ENCODE results near the gene FGD2.

FGD2 gene

DNA sequence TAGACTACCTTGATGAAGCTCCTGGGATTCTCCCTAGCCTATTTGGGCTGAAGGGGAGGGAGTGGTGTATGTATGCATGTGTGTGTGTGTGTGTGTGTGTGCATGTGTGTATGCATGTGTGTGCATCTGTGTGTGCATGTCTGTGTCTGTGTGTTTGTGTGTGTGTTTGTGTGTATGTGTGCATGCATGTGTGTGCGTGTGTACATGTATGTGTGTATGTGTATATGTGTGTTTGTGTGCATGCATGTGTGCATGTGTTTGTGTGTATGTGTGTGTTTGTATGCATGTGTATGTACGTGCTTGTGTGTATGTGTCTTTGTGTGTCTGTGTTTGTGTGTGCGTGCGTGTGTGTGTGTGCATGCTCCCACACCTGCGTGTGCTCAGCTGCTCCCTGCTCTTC is 15.4 kb downstream of the FGD2 start:
- Histone ChIP-seq H2BK15ac (replicated peaks; ENCODE audit: low read depth) (no peak overlapping the region), H3K4me1 (ENCODE audit: control insufficient read depth, low read depth, low read length) (no peaks in the 10 kb centered on the region), H2BK120ac (ENCODE audit: low read depth, low read length) (no peak overlapping the region), H3K56ac (ENCODE audit: low read length) (no peak overlapping the region), H3K79me1 (ENCODE audit: low read length) (no peaks in the 10 kb centered on the region), H4K8ac (ENCODE audit: low read depth, low read length) (no peak overlapping the region), H3K4me2 (ENCODE audit: low read length) (no peak overlapping the region), H3K18ac (ENCODE audit: low read length) (no peak overlapping the region), H3K36me3 (ENCODE audit: control insufficient read depth, insufficient read depth, low read length) (no peaks in the 10 kb centered on the region), H3K27ac (ENCODE audit: low read depth, low read length) (no peak overlapping the region), H4K5ac (ENCODE audit: low read length) (no peak overlapping the region), H3K23ac (ENCODE audit: low read length) (no peak overlapping the region), H3K4ac (ENCODE audit: low read depth, low read length) (no peak overlapping the region), H3K27me3 (ENCODE audit: insufficient read depth, low read length, poor library complexity) (no peaks in the 10 kb centered on the region), H3K79me2 (ENCODE audit: control insufficient read depth, insufficient read depth, low read length) (no peaks in the 10 kb centered on the region), H2AK5ac (ENCODE audit: low read length) (no peak overlapping the region), H3K4me3 (ENCODE audit: low read length) (no peak overlapping the region), H2BK5ac (ENCODE audit: low read length) (no peak overlapping the region), H3K9ac (ENCODE audit: low read length) (no peak overlapping the region)
- no peak for DNase-seq
- no CpG with 5 or more reads among the region's 5 CpGs for WGBS (ENCODE audit: extremely low coverage, insufficient coverage, low lambda C conversion rate)

DNA sequence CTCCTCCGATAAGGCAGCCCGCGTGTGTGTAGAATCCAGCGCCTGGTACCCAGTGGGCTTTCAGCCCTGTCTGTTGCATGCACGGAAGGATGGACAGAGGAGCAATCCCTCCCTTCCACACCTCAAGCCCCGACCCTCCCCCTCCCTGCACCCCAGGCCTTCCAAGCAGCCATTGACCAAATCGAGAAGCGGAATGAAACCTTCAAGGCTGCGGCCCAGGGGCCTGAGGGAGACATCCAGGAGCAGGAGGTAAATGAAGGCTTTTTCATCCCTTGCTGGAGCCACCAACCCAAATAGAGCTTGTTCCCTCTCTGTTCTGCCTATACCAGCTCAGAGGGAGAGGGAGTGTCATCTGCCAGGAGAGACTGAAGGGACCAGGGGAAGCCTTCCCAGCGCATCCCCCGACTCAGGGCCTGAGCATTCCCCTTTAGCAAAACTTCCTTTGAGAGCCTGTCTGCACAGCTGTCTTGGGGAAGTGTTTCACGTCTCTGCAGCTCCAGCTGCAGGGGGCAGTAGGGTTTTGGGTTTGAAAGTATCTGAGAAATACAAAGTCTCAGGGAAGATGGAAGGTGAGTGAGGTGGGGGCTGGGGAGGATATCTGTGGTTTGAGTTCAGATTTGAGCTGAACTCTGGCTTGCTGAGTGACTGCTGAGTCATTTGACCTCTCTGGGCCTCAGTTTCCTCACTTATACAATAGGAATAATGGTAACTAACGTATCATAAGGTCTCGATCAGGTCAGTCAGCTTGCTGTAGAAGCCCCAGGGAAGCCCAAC is 16.1 kb downstream of the FGD2 start:
- H3K27ac ChIP-seq (ENCODE audit: low read depth, low read length): no peak overlapping the region
- no peak overlapping the region for H4K5ac ChIP-seq (ENCODE audit: low read length)
- H4K8ac ChIP-seq (ENCODE audit: low read depth, low read length): no peak overlapping the region
- no peak overlapping the region for H3K4me3 ChIP-seq (ENCODE audit: low read length)
- no peak overlapping the region for H3K9ac ChIP-seq (ENCODE audit: low read length)
- no peak overlapping the region for H3K23ac ChIP-seq (ENCODE audit: low read length)
- no peaks in the 10 kb centered on the region for H3K4me1 ChIP-seq (ENCODE audit: control insufficient read depth, low read depth, low read length)
- H2BK120ac ChIP-seq (ENCODE audit: low read depth, low read length): no peak overlapping the region
- H3K36me3 ChIP-seq (ENCODE audit: control insufficient read depth, insufficient read depth, low read length): no peaks in the 10 kb centered on the region
- H3K18ac ChIP-seq (ENCODE audit: low read length): no peak overlapping the region
- WGBS (ENCODE audit: extremely low coverage, insufficient coverage, low lambda C conversion rate): no CpG with 5 or more reads among the region's 14 CpGs
- H2AK5ac ChIP-seq (ENCODE audit: low read length): no peak overlapping the region
- no peaks in the 10 kb centered on the region for H3K79me2 ChIP-seq (ENCODE audit: control insufficient read depth, insufficient read depth, low read length)
- no peak overlapping the region for H2BK5ac ChIP-seq (ENCODE audit: low read length)
- H3K4me2 ChIP-seq (ENCODE audit: low read length): no peak overlapping the region
- peak; percentile 82 for DNase-seq
- no peaks in the 10 kb centered on the region for H3K79me1 ChIP-seq (ENCODE audit: low read length)
- no peak overlapping the region for H2BK15ac ChIP-seq (replicated peaks; ENCODE audit: low read depth)
- H3K56ac ChIP-seq (ENCODE audit: low read length): no peak overlapping the region
- no peaks in the 10 kb centered on the region for H3K27me3 ChIP-seq (ENCODE audit: insufficient read depth, low read length, poor library complexity)
- no peak overlapping the region for H3K4ac ChIP-seq (ENCODE audit: low read depth, low read length)

DNA sequence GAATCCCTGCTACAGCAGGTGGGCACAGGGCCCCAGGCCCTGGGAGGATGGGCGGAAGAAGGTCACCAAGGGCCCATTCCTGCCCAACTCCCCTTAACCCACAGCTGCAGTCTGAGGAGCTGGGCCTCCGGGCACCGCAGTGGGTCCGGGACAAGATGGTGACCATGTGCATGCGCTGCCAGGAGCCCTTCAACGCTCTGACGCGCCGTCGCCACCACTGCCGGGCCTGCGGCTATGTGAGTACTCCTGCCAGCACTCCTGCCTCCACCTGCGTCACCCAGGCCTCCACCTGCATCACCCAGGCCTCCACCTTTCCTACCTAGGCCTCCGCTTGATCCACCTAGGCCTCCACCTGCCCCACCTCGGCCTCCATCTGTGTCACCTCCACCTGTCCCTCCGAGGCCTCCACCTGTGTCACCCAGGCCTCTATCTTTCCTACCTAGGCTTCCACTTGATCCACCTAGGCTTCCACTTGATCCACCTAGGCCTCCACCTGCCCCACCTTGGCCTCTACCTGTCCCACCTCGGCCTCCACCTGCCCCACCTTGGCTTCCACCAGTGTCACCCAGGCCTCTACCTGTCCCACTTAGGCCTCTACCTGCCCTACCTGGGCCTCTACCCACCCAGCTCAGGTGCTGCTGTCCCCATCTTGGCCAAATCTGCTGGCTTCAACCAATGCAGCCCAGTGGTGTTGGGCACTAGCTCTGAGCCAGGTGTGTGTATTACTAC is 16.8 kb downstream of the FGD2 start:
- H3K4me1 ChIP-seq (ENCODE audit: control insufficient read depth, low read depth, low read length): no peaks in the 10 kb centered on the region
- H3K79me1 ChIP-seq (ENCODE audit: low read length): no peaks in the 10 kb centered on the region
- H3K79me2 ChIP-seq (ENCODE audit: control insufficient read depth, insufficient read depth, low read length): no peaks in the 10 kb centered on the region
- H2BK120ac ChIP-seq (ENCODE audit: low read depth, low read length): no peak overlapping the region
- H3K18ac ChIP-seq (ENCODE audit: low read length): no peak overlapping the region
- H4K8ac ChIP-seq (ENCODE audit: low read depth, low read length): no peak overlapping the region
- no peak overlapping the region for H2BK5ac ChIP-seq (ENCODE audit: low read length)
- no peaks in the 10 kb centered on the region for H3K27me3 ChIP-seq (ENCODE audit: insufficient read depth, low read length, poor library complexity)
- H3K4ac ChIP-seq (ENCODE audit: low read depth, low read length): no peak overlapping the region
- H3K27ac ChIP-seq (ENCODE audit: low read depth, low read length): no peak overlapping the region
- H2BK15ac ChIP-seq (replicated peaks; ENCODE audit: low read depth): no peak overlapping the region
- H3K36me3 ChIP-seq (ENCODE audit: control insufficient read depth, insufficient read depth, low read length): no peaks in the 10 kb centered on the region
- no peak overlapping the region for H3K4me2 ChIP-seq (ENCODE audit: low read length)
- no peak overlapping the region for H3K23ac ChIP-seq (ENCODE audit: low read length)
- no CpG with 5 or more reads among the region's 17 CpGs for WGBS (ENCODE audit: extremely low coverage, insufficient coverage, low lambda C conversion rate)
- H3K9ac ChIP-seq (ENCODE audit: low read length): no peak overlapping the region
- DNase-seq: no peak
- H3K56ac ChIP-seq (ENCODE audit: low read length): no peak overlapping the region
- H3K4me3 ChIP-seq (ENCODE audit: low read length): no peak overlapping the region
- H4K5ac ChIP-seq (ENCODE audit: low read length): no peak overlapping the region
- no peak overlapping the region for H2AK5ac ChIP-seq (ENCODE audit: low read length)

GRCh38 chr6:37024656-37025337 is 19.3 kb downstream of the FGD2 start:
- Histone ChIP-seq H3K4me1 (ENCODE audit: control insufficient read depth, low read depth, low read length) (no peaks in the 10 kb centered on the region), H2AK5ac (ENCODE audit: low read length) (no peak overlapping the region)

DNA sequence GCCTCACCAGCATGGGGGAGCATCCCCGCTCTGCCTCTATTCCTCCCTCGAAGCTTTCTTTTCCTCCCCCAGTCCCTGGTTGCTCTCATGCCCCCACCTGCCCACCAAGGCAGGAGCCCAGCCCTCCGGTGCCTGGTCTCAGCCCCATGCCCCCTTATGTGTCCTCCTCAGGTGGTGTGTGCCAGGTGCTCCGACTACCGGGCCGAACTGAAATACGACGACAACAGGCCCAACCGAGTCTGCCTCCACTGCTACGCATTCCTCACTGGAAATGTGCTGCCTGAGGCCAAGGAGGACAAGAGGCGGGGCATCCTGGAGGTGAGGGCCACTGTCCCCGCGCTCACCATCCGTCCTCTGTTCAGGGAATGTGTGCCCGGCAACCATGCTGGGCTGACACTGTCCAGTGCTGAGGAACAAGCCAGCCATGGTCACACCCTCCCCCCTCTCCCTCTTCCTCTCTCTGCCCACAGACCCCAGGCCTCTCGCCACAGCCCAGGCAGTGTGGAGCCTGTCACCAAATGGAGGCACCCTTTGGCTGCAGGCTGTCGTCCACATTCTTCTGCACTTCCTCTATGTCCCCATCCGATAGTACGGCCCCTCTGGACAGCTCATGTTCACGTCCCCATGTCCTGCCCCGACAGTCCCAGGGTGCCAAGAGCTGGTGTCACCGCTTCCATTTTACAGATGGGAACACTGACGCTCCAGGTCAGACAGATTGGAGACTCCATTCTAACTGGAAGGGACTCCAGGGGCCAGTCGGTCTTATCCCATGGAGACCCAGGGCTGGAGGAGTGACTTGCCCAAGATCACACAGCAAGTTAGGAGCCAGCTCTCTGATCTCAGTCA is 20.4 kb downstream of the FGD2 start:
- Histone ChIP-seq H2AK5ac (ENCODE audit: low read length) (no peak overlapping the region), H3K4ac (ENCODE audit: low read depth, low read length) (no peak overlapping the region), H3K79me1 (ENCODE audit: low read length) (no peaks in the 10 kb centered on the region), H3K56ac (ENCODE audit: low read length) (peak overlapping the region; percentile 25), H3K4me3 (ENCODE audit: low read length) (no peak overlapping the region), H3K18ac (ENCODE audit: low read length) (no peak overlapping the region), H2BK15ac (replicated peaks; ENCODE audit: low read depth) (no peak overlapping the region), H3K4me1 (ENCODE audit: control insufficient read depth, low read depth, low read length) (no peaks in the 10 kb centered on the region), H4K8ac (ENCODE audit: low read depth, low read length) (no peak overlapping the region), H2BK120ac (ENCODE audit: low read depth, low read length) (no peak overlapping the region), H3K36me3 (ENCODE audit: control insufficient read depth, insufficient read depth, low read length) (no peaks in the 10 kb centered on the region), H3K27ac (ENCODE audit: low read depth, low read length) (no peak overlapping the region), H3K4me2 (ENCODE audit: low read length) (no peak overlapping the region), H3K79me2 (ENCODE audit: control insufficient read depth, insufficient read depth, low read length) (no peaks in the 10 kb centered on the region), H3K23ac (ENCODE audit: low read length) (no peak overlapping the region), H4K5ac (ENCODE audit: low read length) (no peak overlapping the region), H3K27me3 (ENCODE audit: insufficient read depth, low read length, poor library complexity) (no peaks in the 10 kb centered on the region), H2BK5ac (ENCODE audit: low read length) (no peak overlapping the region), H3K9ac (ENCODE audit: low read length) (no peak overlapping the region)
- no CpG with 5 or more reads among the region's 24 CpGs for WGBS (ENCODE audit: extremely low coverage, insufficient coverage, low lambda C conversion rate)
- DNase-seq: no peak

More at GRCh38 chr6:37024656-37025337, 19.3 kb downstream of the FGD2 start:
- H3K4me3 ChIP-seq (ENCODE audit: low read length): no peak overlapping the region
- H3K56ac ChIP-seq (ENCODE audit: low read length): no peak overlapping the region
- H3K79me2 ChIP-seq (ENCODE audit: control insufficient read depth, insufficient read depth, low read length): no peaks in the 10 kb centered on the region
- no peaks in the 10 kb centered on the region for H3K36me3 ChIP-seq (ENCODE audit: control insufficient read depth, insufficient read depth, low read length)
- no peak overlapping the region for H3K4ac ChIP-seq (ENCODE audit: low read depth, low read length)
- no CpG with 5 or more reads among the region's 15 CpGs for WGBS (ENCODE audit: extremely low coverage, insufficient coverage, low lambda C conversion rate)
- H2BK5ac ChIP-seq (ENCODE audit: low read length): no peak overlapping the region
- no peak overlapping the region for H3K23ac ChIP-seq (ENCODE audit: low read length)
- no peak for DNase-seq
- no peak overlapping the region for H2BK15ac ChIP-seq (replicated peaks; ENCODE audit: low read depth)
- no peak overlapping the region for H4K8ac ChIP-seq (ENCODE audit: low read depth, low read length)
- no peaks in the 10 kb centered on the region for H3K27me3 ChIP-seq (ENCODE audit: insufficient read depth, low read length, poor library complexity)
- H3K18ac ChIP-seq (ENCODE audit: low read length): no peak overlapping the region
- no peak overlapping the region for H2BK120ac ChIP-seq (ENCODE audit: low read depth, low read length)
- H3K27ac ChIP-seq (ENCODE audit: low read depth, low read length): no peak overlapping the region
- H3K9ac ChIP-seq (ENCODE audit: low read length): no peak overlapping the region
- no peak overlapping the region for H3K4me2 ChIP-seq (ENCODE audit: low read length)
- no peak overlapping the region for H4K5ac ChIP-seq (ENCODE audit: low read length)
- no peaks in the 10 kb centered on the region for H3K79me1 ChIP-seq (ENCODE audit: low read length)
